Endodermal cell (in vitro differentiated cells): ENCODE results near the gene C3orf18. TPM values are rescaled to one million over a fixed set of nuclear protein-coding genes. Genes with fewer than 3 reads are reported as not detected.

Experiments used
- DNase-seq: peaks from one replicate; pipeline ENCODE4 v3.0.0-alpha.2; 2017
- H3K27ac ChIP-seq: 2 replicates; pipeline ENCODE4 v1.5.1; 2013; ENCODE audit warnings: mild to moderate bottlenecking, low read depth, low read length, moderate library complexity
- H3K27me3 ChIP-seq: 2 replicates; pipeline ENCODE4 v1.6.1; 2013; ENCODE audit warnings: mild to moderate bottlenecking, low read length, moderate library complexity; ENCODE audit not compliant: insufficient read depth, control insufficient read depth, poor library complexity, severe bottlenecking
- H3K36me3 ChIP-seq: 2 replicates; pipeline ENCODE4 v1.7.0; 2013; ENCODE audit warnings: mild to moderate bottlenecking, low read length, moderate library complexity; ENCODE audit not compliant: control insufficient read depth, insufficient read depth
- H3K4me1 ChIP-seq: one replicate; pipeline ENCODE4 v1.7.0; 2013; ENCODE audit warnings: low read length; ENCODE audit not compliant: control insufficient read depth, insufficient read depth
- H3K4me3 ChIP-seq: 2 replicates; pipeline ENCODE4 v1.5.1; 2013; ENCODE audit warnings: mild to moderate bottlenecking, low read length, moderate library complexity
- H3K9ac ChIP-seq: 2 replicates; pipeline ENCODE4 v1.6.1; 2013; ENCODE audit warnings: mild to moderate bottlenecking, low read length, moderate library complexity; ENCODE audit not compliant: poor library complexity, severe bottlenecking; ENCODE audit errors: extremely low read depth
- H3K9me3 ChIP-seq: 2 replicates; pipeline ENCODE4 v1.6.1; 2013; ENCODE audit warnings: mild to moderate bottlenecking, low read length, moderate library complexity; ENCODE audit not compliant: control insufficient read depth
- H3K27ac Mint-ChIP-seq: 2 replicates; pipeline ENCODE4 v1.8.0; 2020; ENCODE audit warnings: mixed read lengths
- H3K27me3 Mint-ChIP-seq: 2 replicates; pipeline ENCODE4 v1.8.0; 2021; ENCODE audit warnings: mild to moderate bottlenecking, mixed read lengths; ENCODE audit not compliant: insufficient read depth
- H3K36me3 Mint-ChIP-seq: 2 replicates; pipeline ENCODE4 v1.8.0; 2020; ENCODE audit warnings: low read depth, mixed read lengths
- H3K4me1 Mint-ChIP-seq: 2 replicates; pipeline ENCODE4 v1.8.0; 2020; ENCODE audit warnings: mixed read lengths
- H3K4me3 Mint-ChIP-seq: 2 replicates; pipeline ENCODE4 v1.8.0; 2020; ENCODE audit warnings: mild to moderate bottlenecking, moderate library complexity, mixed read lengths
- H3K9me3 Mint-ChIP-seq: 2 replicates; pipeline ENCODE4 v1.8.0; 2020; ENCODE audit warnings: mild to moderate bottlenecking, mixed read lengths
- WGBS, 2 experiments: methylation state at CpG; one replicate each; pipeline versions ENCODE4 v1.1.5 to v1.1.7; 2013; ENCODE audit warnings: missing lambda C conversion rate in 2 of 2, mixed read lengths in 1 of 2; ENCODE audit not compliant: insufficient coverage in 1 of 2, insufficient read length in 1 of 2; 5-methylcytosine and 5-hydroxymethylcytosine counted together
- total RNA-seq, 2 donors: library from RNA; stranded (reverse); fragmentation: NEBNext Ultra II Directional in 1 of 2; extraction: Animal tissue kit (Norgen Biotek cat#: 25700) in 1 of 2; gene quantifications; 2 replicates in 1 of 2; 3 replicates in 1 of 2; pipeline ENCODE4 v1.2.1, GENCODE V29; 2021
- TF ChIP-seq, protein P1 (sequence below): fragments of 200-600 bp; sonication (generic); conservative IDR thresholded peaks from 2 replicates; pipeline ENCODE4 v1.5.0; 2021; ENCODE audit warnings: antibody characterized with exemption, mild to moderate bottlenecking

Gene C3orf18
- total RNA-seq, 2 donors from 2014 or later, result 14.4 to 16.9 TPM

DNA sequence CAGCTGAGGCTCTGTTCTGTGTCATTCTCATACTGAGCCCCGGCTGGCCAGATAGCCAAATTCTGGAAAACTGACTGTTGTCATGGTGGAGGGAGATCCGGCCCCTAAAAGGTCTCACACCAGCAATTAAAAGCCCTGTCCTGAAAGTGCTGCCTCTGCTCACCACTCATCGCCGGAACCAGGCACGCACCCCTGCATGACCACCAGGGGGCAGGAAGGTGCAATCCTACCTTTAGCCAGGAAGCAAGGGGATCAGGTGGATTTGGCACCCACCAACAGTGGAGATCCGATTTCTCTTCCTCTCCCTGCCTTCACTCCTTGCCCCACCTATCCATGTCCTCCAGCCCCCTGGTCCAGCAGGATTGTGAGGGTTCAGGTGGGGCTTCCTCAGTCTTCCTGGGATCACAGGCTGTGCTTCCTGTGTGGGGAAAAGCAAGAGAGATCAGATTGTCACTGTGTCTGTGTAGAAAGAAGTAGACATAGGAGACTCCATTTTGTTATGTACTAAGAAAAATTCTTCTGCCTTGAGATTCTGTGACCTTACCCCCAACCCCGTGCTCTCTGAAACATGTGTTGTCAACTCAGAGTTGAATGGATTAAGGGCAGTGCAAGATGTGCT is 48.0 kb downstream of the C3orf18 start:
- Histone ChIP-seq H3K9me3 (no peaks in the 10 kb centered on the region), H3K27me3 (no peaks in the 10 kb centered on the region), H3K9ac (no peak overlapping the region), H3K36me3 (no peaks in the 10 kb centered on the region), H3K4me1 (peaks cover 19% of the 10 kb centered on the region), H3K27ac (no peak overlapping the region), H3K4me3 (no peak overlapping the region)
- H3K36me3 Mint-ChIP-seq, result no peaks in the 10 kb centered on the region
- peaks cover 1% of the 10 kb centered on the region for H3K27me3 Mint-ChIP-seq
- no peaks in the 10 kb centered on the region for H3K9me3 Mint-ChIP-seq
- H3K4me3 Mint-ChIP-seq, result no peak overlapping the region
- TF ChIP-seq, protein P1, sequence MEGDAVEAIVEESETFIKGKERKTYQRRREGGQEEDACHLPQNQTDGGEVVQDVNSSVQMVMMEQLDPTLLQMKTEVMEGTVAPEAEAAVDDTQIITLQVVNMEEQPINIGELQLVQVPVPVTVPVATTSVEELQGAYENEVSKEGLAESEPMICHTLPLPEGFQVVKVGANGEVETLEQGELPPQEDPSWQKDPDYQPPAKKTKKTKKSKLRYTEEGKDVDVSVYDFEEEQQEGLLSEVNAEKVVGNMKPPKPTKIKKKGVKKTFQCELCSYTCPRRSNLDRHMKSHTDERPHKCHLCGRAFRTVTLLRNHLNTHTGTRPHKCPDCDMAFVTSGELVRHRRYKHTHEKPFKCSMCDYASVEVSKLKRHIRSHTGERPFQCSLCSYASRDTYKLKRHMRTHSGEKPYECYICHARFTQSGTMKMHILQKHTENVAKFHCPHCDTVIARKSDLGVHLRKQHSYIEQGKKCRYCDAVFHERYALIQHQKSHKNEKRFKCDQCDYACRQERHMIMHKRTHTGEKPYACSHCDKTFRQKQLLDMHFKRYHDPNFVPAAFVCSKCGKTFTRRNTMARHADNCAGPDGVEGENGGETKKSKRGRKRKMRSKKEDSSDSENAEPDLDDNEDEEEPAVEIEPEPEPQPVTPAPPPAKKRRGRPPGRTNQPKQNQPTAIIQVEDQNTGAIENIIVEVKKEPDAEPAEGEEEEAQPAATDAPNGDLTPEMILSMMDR, result peak; percentile 96
- DNase-seq, result peak; percentile 96
- WGBS, 2 experiments, result 17 to 24% methylated on average over 6 to 7 of the region's 7 CpGs
- H3K4me1 Mint-ChIP-seq, result peaks cover 50% of the 10 kb centered on the region
- H3K27ac Mint-ChIP-seq, result no peak overlapping the region

DNA sequence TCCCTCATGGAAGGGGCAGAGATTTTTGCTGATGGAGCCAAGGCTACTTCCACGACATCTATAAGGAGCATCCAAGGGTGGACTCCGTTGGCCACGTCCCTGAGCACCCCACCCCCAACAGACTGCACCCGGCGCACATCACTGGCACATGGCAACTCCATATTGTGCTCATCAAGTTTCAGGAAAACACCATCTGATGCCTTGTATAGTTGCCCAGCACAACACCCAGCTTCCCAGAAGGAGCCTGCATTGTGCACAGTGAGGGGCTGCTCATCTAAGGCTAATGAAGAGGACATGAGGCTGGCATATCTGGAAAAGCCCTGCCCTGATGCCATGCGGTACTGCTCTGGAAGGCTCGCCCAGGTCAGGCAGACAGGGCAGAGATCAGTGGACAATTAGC is 49.1 kb downstream of the C3orf18 start:
- H3K4me1 ChIP-seq, result peaks cover 19% of the 10 kb centered on the region
- Mint-ChIP-seq H3K4me3 (no peak overlapping the region), H3K36me3 (no peaks in the 10 kb centered on the region), H3K27ac (no peak overlapping the region), H3K9me3 (no peaks in the 10 kb centered on the region), H3K4me1 (peaks cover 42% of the 10 kb centered on the region), H3K27me3 (no peaks in the 10 kb centered on the region)
- no peaks in the 10 kb centered on the region for H3K36me3 ChIP-seq
- H3K9me3 ChIP-seq, result no peaks in the 10 kb centered on the region
- TF ChIP-seq, protein P1, result no peak
- H3K9ac ChIP-seq, result no peak overlapping the region
- no peak overlapping the region for H3K27ac ChIP-seq
- 96 to 98% methylated on average over 5 to 7 of the region's 7 CpGs for WGBS, 2 experiments
- DNase-seq, result no peak
- H3K27me3 ChIP-seq, result no peaks in the 10 kb centered on the region
- H3K4me3 ChIP-seq, result no peak overlapping the region

DNA sequence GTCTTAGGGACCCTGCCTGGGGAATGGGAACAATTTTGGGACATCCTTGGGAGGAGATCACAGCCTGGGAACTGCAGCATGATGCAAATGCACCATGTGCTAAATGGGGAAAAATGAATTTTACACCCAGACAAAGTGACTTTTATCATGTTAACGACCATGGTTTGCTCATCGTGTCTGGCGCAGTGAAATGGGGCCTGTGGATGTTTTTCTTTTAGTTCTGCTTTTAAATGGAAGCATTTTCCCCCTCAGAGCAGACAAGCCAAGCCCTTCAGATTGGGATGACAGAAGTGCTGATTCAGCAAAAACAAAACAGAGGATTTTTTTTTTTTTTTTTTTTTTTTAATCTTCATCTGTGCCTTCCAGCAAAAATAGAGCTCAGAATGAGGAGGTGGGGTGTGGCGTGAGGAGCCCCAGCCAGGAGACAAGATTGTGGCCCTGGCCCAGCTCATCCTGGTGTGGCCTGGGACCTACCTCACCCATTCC is 49.8 kb downstream of the C3orf18 start:
- WGBS, 2 experiments, result 86 to 88% methylated on average over 3 to 4 of the region's 4 CpGs
- Mint-ChIP-seq H3K9me3 (no peaks in the 10 kb centered on the region), H3K36me3 (no peaks in the 10 kb centered on the region), H3K4me3 (no peak overlapping the region), H3K27ac (no peak overlapping the region), H3K4me1 (peaks cover 41% of the 10 kb centered on the region), H3K27me3 (peaks cover 3% of the 10 kb centered on the region)
- Histone ChIP-seq H3K36me3 (no peaks in the 10 kb centered on the region), H3K27me3 (no peaks in the 10 kb centered on the region), H3K27ac (no peak overlapping the region), H3K9me3 (no peaks in the 10 kb centered on the region), H3K4me1 (peaks cover 19% of the 10 kb centered on the region), H3K4me3 (no peak overlapping the region), H3K9ac (no peak overlapping the region)
- TF ChIP-seq, protein P1, result no peak
- no peak for DNase-seq
